Coronary artery (tissue), 2 donors: Measurements from ENCODE around the gene SMPD4.
"Not testable (repeated sequence)": the region's sequence is repeated elsewhere in the genome, so short reads cannot be mapped to it uniquely, and the experiment has no call there.

Experiments used
- DNase-seq: peaks from one replicate; pipeline ENCODE4 v3.0.0-alpha.2; 2017; ENCODE audit warnings: low spot score
- H3K27ac ChIP-seq, 2 donors: fragments of 200-600 bp; sonication (generic); one replicate each; pipeline ENCODE4 v1.5.1; 2016 to 2019
- H3K4me3 ChIP-seq: fragments of 200-600 bp; sonication (generic); 2 replicates; pipeline ENCODE4 v1.5.1; 2016; ENCODE audit warnings: mild to moderate bottlenecking, moderate library complexity
- CTCF ChIP-seq: fragments of 200-600 bp; sonication (generic); IDR thresholded peaks from one replicate; pipeline ENCODE4 v1.5.1; 2019; ENCODE audit warnings: antibody characterized with exemption

The SMPD4 gene

GRCh38 chr2:130156624-130157004, 24.8 kb downstream of the SMPD4 start:
- no peak for TF ChIP-seq CTCF
- no peak for DNase-seq
- no peak overlapping the region for H3K27ac ChIP-seq
- no peak overlapping the region for H3K4me3 ChIP-seq

DNA sequence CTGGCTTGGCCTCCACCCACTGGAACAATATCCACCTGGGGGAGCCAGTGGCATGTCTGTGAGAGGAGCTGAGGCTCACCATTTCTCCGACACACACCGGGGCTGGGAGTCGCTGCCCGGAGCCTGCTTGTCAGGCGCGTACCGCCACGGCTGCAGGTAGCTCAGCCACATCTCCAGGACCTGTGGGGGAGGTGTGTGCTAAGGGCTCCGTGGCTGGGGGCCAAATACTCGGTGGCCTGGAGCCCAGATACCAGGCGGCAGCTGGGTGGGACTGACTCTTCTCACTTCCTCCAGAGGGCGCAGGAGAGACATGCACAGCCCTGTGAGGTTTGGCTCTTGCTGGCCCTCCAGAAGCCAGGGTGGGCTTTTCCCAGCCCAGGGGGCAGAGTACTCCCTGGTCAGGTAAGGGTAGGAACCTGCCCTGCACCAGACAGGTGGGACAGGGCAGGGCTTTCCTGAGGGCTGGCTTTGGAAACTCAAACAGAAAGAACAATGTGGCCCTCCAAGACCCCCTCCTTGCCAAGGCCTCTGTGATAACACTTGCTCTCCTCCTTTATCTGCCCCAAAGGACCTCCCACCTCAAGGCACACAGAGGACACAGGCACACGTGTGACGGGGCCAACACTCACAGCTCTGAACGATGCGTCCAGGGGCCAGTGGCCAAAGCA, 25.3 kb downstream of the SMPD4 start:
- H3K4me3 ChIP-seq, H3K27ac ChIP-seq, DNase-seq: not testable (repeated sequence)

DNA sequence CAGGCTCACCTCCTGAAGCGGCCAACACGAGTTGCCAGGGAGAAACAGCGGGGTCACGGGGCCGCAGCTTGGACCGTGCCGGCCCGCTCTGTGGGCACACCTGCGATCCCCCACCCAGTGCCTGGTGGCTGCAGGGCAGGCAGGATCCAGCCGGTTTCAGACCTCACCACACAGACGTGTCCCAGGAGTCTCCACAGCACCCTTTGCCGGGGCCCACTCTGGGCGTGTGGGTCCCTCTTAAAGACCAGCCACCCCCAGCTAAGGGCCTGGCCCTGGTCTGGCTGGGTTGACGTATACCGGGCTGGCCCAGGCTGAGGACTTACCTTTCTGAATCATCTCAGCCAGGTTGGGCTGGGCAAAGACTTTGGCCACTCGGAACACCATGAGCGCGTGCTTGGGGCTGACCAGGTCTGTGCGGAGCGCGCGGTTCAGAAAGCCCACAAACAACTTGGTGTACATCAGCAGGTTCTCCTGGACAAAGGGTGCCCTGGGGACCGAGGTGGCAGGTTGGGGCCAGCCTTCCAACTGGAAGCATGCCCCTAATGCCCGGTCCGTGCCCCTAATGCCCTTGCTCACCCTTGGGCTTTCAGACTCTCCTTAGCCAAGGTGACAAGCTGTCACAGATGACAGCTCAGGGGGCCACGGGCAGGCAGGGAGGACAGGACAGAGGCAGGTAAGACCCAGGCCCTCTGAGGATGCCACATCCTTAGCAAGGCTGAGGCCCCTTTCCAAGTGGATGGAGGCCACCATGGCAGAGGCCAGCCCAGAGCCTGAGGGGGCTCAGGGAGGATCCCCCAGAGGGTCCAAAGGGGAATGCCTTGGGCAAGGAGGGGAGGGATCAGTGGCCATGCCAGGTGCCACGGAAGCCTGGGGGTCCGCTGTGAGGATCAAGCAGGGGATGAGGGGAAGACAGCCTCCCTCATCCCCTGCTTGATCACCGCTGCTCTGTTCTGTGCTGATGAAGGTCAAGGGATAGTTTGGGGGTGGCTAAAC, 26.3 kb downstream of the SMPD4 start:
- DNase-seq, result no peak

DNA sequence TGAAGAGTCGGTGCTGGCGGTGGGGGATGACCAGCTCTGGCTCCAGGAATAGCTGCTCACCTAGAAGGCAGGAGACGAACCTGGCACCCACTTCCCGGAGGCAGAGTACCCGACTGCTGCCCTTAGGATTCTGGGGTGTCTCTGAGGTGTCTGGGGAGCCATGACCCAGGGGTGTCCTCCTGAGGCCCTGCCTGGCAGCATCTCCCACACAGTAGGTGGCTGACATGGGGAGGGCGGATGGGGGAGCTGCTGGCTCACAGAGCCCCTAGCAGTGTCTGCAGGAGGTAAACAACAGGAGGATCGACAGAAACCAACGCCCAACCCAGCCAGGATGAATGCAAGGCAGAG, 27.0 kb downstream of the SMPD4 start:
- H3K4me3 ChIP-seq, DNase-seq, H3K27ac ChIP-seq: not testable (repeated sequence)

More for the DNA sequence above, 26.3 kb downstream of the SMPD4 start:
- TF ChIP-seq CTCF, result no peak
- Histone ChIP-seq H3K27ac (no peak overlapping the region), H3K4me3 (no peak overlapping the region)

GRCh38 chr2:130153721-130154422, 27.5 kb downstream of the SMPD4 start:
- not testable (repeated sequence) for H3K27ac ChIP-seq, DNase-seq, H3K4me3 ChIP-seq

- TF ChIP-seq CTCF, result no peak
- DNase-seq, result no peak
- H3K4me3 ChIP-seq, result no peak overlapping the region
- H3K27ac ChIP-seq, result no peak overlapping the region
These were observed 28.4 kb downstream of the SMPD4 start for GRCh38 chr2:130152816-130153595.

DNA sequence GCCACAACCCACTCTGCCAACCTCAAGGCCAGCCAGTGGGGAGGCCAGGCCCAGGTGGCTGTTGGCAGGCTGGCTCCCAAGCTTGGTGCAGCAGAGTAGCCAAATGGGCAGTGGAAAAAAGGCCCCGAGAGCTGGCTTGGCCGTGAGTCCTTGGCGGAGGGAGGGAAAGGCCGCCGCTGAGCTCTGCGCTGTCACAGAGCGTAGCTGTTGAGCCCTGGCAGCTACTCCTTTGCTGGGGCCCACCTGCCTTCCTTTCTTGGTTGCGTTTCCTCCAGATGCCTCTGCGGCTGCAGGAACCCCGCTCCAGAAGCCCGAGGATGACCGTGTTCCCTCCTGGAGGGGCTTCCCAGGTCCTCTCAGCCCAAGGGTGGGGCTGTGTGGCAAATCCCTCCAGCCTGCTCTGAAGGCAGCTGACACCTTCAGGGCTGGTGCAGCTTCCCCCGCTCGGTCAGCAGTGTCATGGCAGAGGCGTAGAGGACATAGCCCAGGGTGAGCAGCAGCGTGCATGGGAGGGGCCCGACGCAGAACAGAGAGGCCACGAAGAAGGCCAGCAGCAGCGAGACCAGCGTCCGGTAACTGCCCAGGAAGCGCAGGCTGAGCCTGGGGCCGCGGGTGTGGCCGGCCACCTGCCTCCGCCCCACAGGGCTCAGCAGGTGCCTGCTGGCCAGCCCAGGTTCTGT, 29.1 kb downstream of the SMPD4 start:
- not testable (repeated sequence) for DNase-seq, H3K4me3 ChIP-seq, H3K27ac ChIP-seq

DNA sequence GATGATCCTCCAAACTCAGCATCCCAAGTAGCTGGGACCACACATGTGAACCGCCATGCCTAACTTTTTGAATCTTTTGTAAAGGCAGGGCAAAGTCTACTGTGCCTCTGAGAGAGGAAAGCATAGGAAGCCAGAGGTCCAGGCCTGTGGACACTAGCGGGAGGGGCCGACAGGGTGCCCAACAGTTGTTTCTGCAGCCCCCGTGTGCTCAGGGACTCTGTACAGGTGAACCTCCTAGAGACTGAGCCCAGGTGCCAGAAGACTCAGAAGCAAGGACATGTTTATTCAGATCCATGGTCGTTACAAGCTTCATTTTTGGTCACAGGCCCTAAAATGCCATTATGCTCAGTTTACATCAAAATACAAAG, 30.3 kb downstream of the SMPD4 start:
- not testable (repeated sequence) for H3K4me3 ChIP-seq, H3K27ac ChIP-seq, DNase-seq
